GM12864 (cell line): Measurements from ENCODE around the gene RBM26.

Experiments used
- DNase-seq: peaks from one replicate; pipeline ENCODE4 v3.0.0-alpha.2; 2011; ENCODE audit warnings: low read depth
- H3K4me3 ChIP-seq: 2 replicates; pipeline ENCODE4 v1.5.1; 2011; ENCODE audit warnings: mild to moderate bottlenecking, low read depth, low read length, control low read depth
- TF ChIP-seq, protein P1 (sequence below): IDR thresholded peaks from 2 replicates; pipeline ENCODE4 v1.5.1; 2011; ENCODE audit warnings: low read depth, mild to moderate bottlenecking, moderate library complexity, low read length, control low read depth, inconsistent platforms; ENCODE audit errors: missing control alignments

Gene RBM26

GRCh38 chr13:79447741-79448140 lies 41.7 kb upstream of the RBM26 start:
- no peak overlapping the region for H3K4me3 ChIP-seq
- DNase-seq, result no peak
- TF ChIP-seq, protein P1, sequence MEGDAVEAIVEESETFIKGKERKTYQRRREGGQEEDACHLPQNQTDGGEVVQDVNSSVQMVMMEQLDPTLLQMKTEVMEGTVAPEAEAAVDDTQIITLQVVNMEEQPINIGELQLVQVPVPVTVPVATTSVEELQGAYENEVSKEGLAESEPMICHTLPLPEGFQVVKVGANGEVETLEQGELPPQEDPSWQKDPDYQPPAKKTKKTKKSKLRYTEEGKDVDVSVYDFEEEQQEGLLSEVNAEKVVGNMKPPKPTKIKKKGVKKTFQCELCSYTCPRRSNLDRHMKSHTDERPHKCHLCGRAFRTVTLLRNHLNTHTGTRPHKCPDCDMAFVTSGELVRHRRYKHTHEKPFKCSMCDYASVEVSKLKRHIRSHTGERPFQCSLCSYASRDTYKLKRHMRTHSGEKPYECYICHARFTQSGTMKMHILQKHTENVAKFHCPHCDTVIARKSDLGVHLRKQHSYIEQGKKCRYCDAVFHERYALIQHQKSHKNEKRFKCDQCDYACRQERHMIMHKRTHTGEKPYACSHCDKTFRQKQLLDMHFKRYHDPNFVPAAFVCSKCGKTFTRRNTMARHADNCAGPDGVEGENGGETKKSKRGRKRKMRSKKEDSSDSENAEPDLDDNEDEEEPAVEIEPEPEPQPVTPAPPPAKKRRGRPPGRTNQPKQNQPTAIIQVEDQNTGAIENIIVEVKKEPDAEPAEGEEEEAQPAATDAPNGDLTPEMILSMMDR, result no peak

GRCh38 chr13:79447141-79447540 lies 41.1 kb upstream of the RBM26 start:
- TF ChIP-seq, protein P1, result no peak
- DNase-seq, result no peak
- H3K4me3 ChIP-seq, result no peak overlapping the region

GRCh38 chr13:79445968-79446645 lies 40.1 kb upstream of the RBM26 start:
- TF ChIP-seq, protein P1, result no peak
- H3K4me3 ChIP-seq, result no peak overlapping the region
- DNase-seq, result no peak

- TF ChIP-seq, protein P1, result no peak
- DNase-seq, result no peak
- H3K4me3 ChIP-seq, result no peak overlapping the region
Observed at GRCh38 chr13:79442706-79443105, 36.7 kb upstream of the RBM26 start.

DNA sequence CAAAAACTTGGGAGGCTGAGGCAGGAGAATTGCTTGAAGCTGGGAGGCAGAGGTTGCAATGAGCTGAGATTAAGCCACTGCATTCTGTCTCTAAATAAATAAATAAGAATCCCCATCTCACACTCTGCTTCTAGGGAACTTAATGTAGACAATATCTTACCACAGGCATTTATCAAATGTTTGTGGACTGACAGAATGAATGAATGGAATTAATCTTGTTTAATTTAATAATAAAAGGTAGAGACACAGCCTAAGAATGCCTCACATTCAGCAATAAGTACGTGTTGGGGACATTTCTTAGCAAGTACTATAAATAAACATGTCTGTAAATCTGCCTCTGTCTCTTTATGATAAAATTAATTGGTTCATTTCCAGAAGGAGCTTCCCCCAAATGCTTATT lies 36.2 kb upstream of the RBM26 start:
- no peak for DNase-seq

DNA sequence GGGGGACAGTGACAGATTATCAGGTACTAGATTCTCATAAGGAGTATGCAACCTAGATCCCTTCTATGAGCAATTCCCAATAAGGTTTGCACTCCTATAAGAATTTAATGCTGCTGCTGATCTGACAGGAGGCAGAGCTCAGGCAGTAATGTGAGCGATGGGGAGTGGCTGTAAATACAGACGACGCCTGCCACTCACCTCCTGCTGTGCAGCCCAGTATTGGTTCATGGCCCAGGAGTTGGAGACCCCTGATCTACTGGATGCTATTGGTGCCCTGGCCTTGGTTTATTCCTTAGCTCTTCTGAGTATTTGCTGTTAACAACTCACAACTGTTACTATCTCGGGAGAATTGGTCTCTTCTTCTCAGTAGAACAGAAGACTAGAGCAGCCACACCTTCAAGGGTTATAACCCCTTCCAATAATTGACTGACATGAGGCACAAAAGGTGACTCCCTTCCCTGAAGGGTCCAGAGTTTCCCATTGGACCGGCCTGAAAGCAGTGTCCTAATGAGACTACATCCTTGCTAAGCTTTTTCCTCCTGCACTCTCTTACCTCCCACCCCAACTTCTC lies 35.0 kb upstream of the RBM26 start:
- DNase-seq, result no peak
- TF ChIP-seq, protein P1, result no peak
- no peak overlapping the region for H3K4me3 ChIP-seq

More for the DNA sequence above, 36.2 kb upstream of the RBM26 start:
- TF ChIP-seq, protein P1, result no peak
- H3K4me3 ChIP-seq, result no peak overlapping the region

DNA sequence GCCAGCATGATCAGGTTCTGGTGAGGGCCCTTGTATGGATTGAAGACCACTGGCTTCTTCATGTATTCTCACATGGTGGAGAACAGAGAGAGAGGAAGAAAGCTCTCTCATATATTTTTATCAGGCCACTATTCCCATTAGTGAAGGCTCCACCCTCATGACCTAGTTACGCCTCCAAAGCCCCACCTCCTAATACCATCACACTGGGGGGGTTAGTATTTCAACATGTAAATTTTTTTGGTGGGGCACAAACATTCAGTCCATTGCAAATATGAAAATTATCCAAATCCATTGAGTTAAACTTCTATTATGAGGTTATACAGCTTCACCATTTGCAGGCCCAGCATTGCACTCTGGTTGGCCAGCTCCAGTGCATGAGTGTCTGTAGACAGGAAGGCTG lies 33.2 kb upstream of the RBM26 start:
- TF ChIP-seq, protein P1, result no peak
- DNase-seq, result no peak
- no peak overlapping the region for H3K4me3 ChIP-seq
